Tibial artery (tissue), 4 donors: ENCODE data around the gene CLIP2.
"Not testable (repeated sequence)": the region's sequence is repeated elsewhere in the genome, so short reads cannot be mapped to it uniquely, and the experiment has no call there.

Experiments
- DNase-seq, 2 donors: peaks; one replicate each; pipeline ENCODE4 v3.0.0-alpha.2; 2019
- H3K27ac ChIP-seq, 2 donors: fragments of 200-600 bp; sonication (generic) in 1 of 2; 1 replicate in 1 of 2; 2 replicates in 1 of 2; pipeline ENCODE4 v1.5.1; 2018 to 2019; ENCODE audit warnings: mild to moderate bottlenecking in 1 of 2
- H3K27me3 ChIP-seq, 2 donors: fragments of 200-600 bp; sonication (generic) in 1 of 2; one replicate each; pipeline versions ENCODE4 v1.5.1 to v1.6.0; 2016 to 2019
- H3K36me3 ChIP-seq, 3 donors: fragments of 200-600 bp; sonication (generic) in 2 of 3; one replicate each; pipeline ENCODE4 v1.5.1; 2016 to 2019; ENCODE audit warnings: mild to moderate bottlenecking in 2 of 3
- H3K4me1 ChIP-seq, 4 donors: fragments of 200-600 bp; sonication (generic) in 2 of 4; 1 replicate in 3 of 4; 2 replicates in 1 of 4; pipeline ENCODE4 v1.5.1; 2016 to 2019
- H3K4me3 ChIP-seq, 2 donors: fragments of 200-600 bp; sonication (generic) in 1 of 2; 1 replicate in 1 of 2; 2 replicates in 1 of 2; pipeline ENCODE4 v1.5.1; 2018 to 2019; ENCODE audit warnings: mild to moderate bottlenecking in 2 of 2
- H3K9me3 ChIP-seq, 3 donors: fragments of 200-600 bp; sonication (generic) in 1 of 3; one replicate each; pipeline ENCODE4 v1.5.1; 2016 to 2019
- CTCF ChIP-seq, 2 experiments: fragments of 200-600 bp in 1 of 2; fragments of 450-650 bp in 1 of 2; IDR thresholded peaks; one replicate each; pipeline ENCODE4 v1.5.1; 2017 to 2019; ENCODE audit warnings: antibody characterized with exemption in 2 of 2, mild to moderate bottlenecking in 1 of 2, moderate library complexity in 1 of 2
- intact Hi-C: fragments of 100-400 bp; cut with DNase I; formaldehyde crosslinking; loops from one replicate; pipeline ENCODE4 v1.15.0; 2023; ENCODE audit warnings: low total_unique reads

The CLIP2 gene

GRCh38 chr7:74407958-74408357, 118.8 kb downstream of the CLIP2 start:
- DNase-seq = no peak
- intact Hi-C loops = no loop called here

GRCh38 chr7:74409571-74409970, 120.4 kb downstream of the CLIP2 start:
- H3K27me3 ChIP-seq = peaks cover 0 to 4% of the 10 kb centered on the region in 2 donors
- intact Hi-C loops = no loop called here
- TF ChIP-seq CTCF (IDR thresholded peaks at IDR 0.05) = no peak
- H3K4me1 ChIP-seq = no peaks in the 10 kb centered on the region
- H3K9me3 ChIP-seq = no peaks in the 10 kb centered on the region
- no peak overlapping the region for H3K4me3 ChIP-seq
- H3K27ac ChIP-seq = no peak overlapping the region
- H3K36me3 ChIP-seq = peaks cover 0 to 5% (median 3%) of the 10 kb centered on the region in 3 donors
- DNase-seq = no peak

More at GRCh38 chr7:74407958-74408357, 118.8 kb downstream of the CLIP2 start:
- no peak overlapping the region for H3K27ac ChIP-seq
- H3K36me3 ChIP-seq = peaks cover 13 to 21% (median 19%) of the 10 kb centered on the region in 3 donors
- H3K27me3 ChIP-seq = peaks cover 0 to 4% of the 10 kb centered on the region in 2 donors
- no peak for TF ChIP-seq CTCF (IDR thresholded peaks at IDR 0.05)
- no peaks in the 10 kb centered on the region for H3K4me1 ChIP-seq
- no peaks in the 10 kb centered on the region for H3K9me3 ChIP-seq
- H3K4me3 ChIP-seq = no peak overlapping the region

- Histone ChIP-seq H3K27me3 (peaks cover 0 to 4% of the 10 kb centered on the region in 2 donors), H3K27ac (no peak overlapping the region), H3K4me3 (no peak overlapping the region), H3K4me1 (no peaks in the 10 kb centered on the region), H3K36me3 (no peaks in the 10 kb centered on the region), H3K9me3 (no peaks in the 10 kb centered on the region)
- TF ChIP-seq CTCF (IDR thresholded peaks at IDR 0.05) = no peak
- intact Hi-C loops = no loop called here
- DNase-seq = no peak
Observed at GRCh38 chr7:74410772-74411171, 121.6 kb downstream of the CLIP2 start.

- H3K36me3 ChIP-seq, H3K4me3 ChIP-seq, H3K9me3 ChIP-seq, H3K27me3 ChIP-seq, intact Hi-C loops, DNase-seq, H3K27ac ChIP-seq, H3K4me1 ChIP-seq: not testable (repeated sequence)
Observed at GRCh38 chr7:74411571-74411970, 122.4 kb downstream of the CLIP2 start.

GRCh38 chr7:74412056-74412455, 122.8 kb downstream of the CLIP2 start:
- H3K9me3 ChIP-seq = no peaks in the 10 kb centered on the region
- no peak overlapping the region for H3K27ac ChIP-seq
- intact Hi-C loops = no loop called here
- no peak for DNase-seq
- H3K4me1 ChIP-seq = no peaks in the 10 kb centered on the region
- peaks cover 0 to 4% of the 10 kb centered on the region in 2 donors for H3K27me3 ChIP-seq
- H3K36me3 ChIP-seq = no peaks in the 10 kb centered on the region
- H3K4me3 ChIP-seq = no peak overlapping the region
- no peak for TF ChIP-seq CTCF (IDR thresholded peaks at IDR 0.05)

- Histone ChIP-seq H3K27me3 (peaks cover 0 to 4% of the 10 kb centered on the region in 2 donors), H3K4me3 (no peak overlapping the region), H3K4me1 (peaks cover 0 to 5% (median 2%) of the 10 kb centered on the region in 4 donors), H3K27ac (no peak overlapping the region), H3K9me3 (no peaks in the 10 kb centered on the region), H3K36me3 (no peaks in the 10 kb centered on the region)
- intact Hi-C loops = no loop called here
- no peak for TF ChIP-seq CTCF (IDR thresholded peaks at IDR 0.05)
- no peak for DNase-seq
Observed at GRCh38 chr7:74412603-74413002, 123.4 kb downstream of the CLIP2 start.

GRCh38 chr7:74414595-74415333, 125.6 kb downstream of the CLIP2 start:
- not testable (repeated sequence) for H3K9me3 ChIP-seq, DNase-seq, H3K36me3 ChIP-seq, H3K4me1 ChIP-seq, H3K27me3 ChIP-seq, H3K27ac ChIP-seq, H3K4me3 ChIP-seq
- intact Hi-C loops = loop anchor here (5.0 kb wide), 1 partner anchor 133 kb away; no protein-coding TSS in a partner anchor
